Karpas-422 (cell line): ENCODE data around the gene LGALSL. TPM values are rescaled to one million over a fixed set of nuclear protein-coding genes. Genes with fewer than 3 reads are reported as not detected.

Experiments
- DNase-seq: peaks from one replicate; pipeline ENCODE4 v3.0.0-alpha.2; 2015
- H2AFZ ChIP-seq: fragments of 200-600 bp; sonication (generic); 2 replicates; pipeline ENCODE4 v1.6.1; 2014; ENCODE audit warnings: antibody characterized with exemption, low read length, mixed read lengths
- H3K27ac ChIP-seq: fragments of 200-600 bp; sonication (generic); 2 replicates; pipeline ENCODE4 v1.5.1; 2014; ENCODE audit warnings: mild to moderate bottlenecking, low read length, moderate library complexity
- H3K27me3 ChIP-seq: fragments of 200-600 bp; sonication (generic); 2 replicates; pipeline ENCODE4 v1.6.1; 2014; ENCODE audit warnings: low read length, mixed read lengths
- H3K36me3 ChIP-seq: fragments of 200-600 bp; sonication (generic); 2 replicates; pipeline ENCODE4 v1.6.1; 2014; ENCODE audit warnings: low read length, mixed read lengths; ENCODE audit not compliant: insufficient read depth
- H3K4me1 ChIP-seq: fragments of 200-600 bp; sonication (generic); 2 replicates; pipeline ENCODE4 v1.6.1; 2014; ENCODE audit warnings: mild to moderate bottlenecking, low read length, mixed read lengths
- H3K4me2 ChIP-seq: fragments of 200-600 bp; sonication (generic); 2 replicates; pipeline ENCODE4 v1.6.1; 2014; ENCODE audit warnings: low read length, low read depth, mild to moderate bottlenecking; ENCODE audit not compliant: poor library complexity, severe bottlenecking
- H3K4me3 ChIP-seq: fragments of 200-600 bp; sonication (generic); 2 replicates; pipeline ENCODE4 v1.5.1; 2014; ENCODE audit warnings: mild to moderate bottlenecking, antibody characterized with exemption, low read length, mixed read lengths
- H3K79me2 ChIP-seq: fragments of 200-600 bp; sonication (generic); 2 replicates; pipeline ENCODE4 v1.6.1; 2014; ENCODE audit warnings: mild to moderate bottlenecking, low read length, mixed read lengths
- H3K9ac ChIP-seq: fragments of 200-600 bp; sonication (generic); 2 replicates; pipeline ENCODE4 v1.6.0; 2014; ENCODE audit warnings: low read length
- H3K9me2 ChIP-seq: fragments of 200-600 bp; sonication (generic), shearing (Covaris generic); replicated peaks from 2 replicates; pipeline ENCODE4 v1.6.0; 2014; ENCODE audit warnings: mild to moderate bottlenecking, low read length, moderate library complexity; ENCODE audit not compliant: insufficient read depth
- H3K9me3 ChIP-seq: fragments of 300-700, 200-600 bp; sonication (generic); 2 replicates; pipeline ENCODE4 v1.6.1; 2014; ENCODE audit warnings: low read length, mixed read lengths
- H4K20me1 ChIP-seq: fragments of 200-600 bp; sonication (generic); 2 replicates; pipeline ENCODE4 v1.6.1; 2014; ENCODE audit warnings: mild to moderate bottlenecking, antibody characterized with exemption, low read length, low read depth; ENCODE audit not compliant: insufficient read depth
- total RNA-seq: library from RNA; depleted of rRNA; stranded (reverse); fragments of >200 nt; shearing (Covaris generic); gene quantifications from 2 replicates; pipeline ENCODE4 v1.2.3, GENCODE V29; 2014; ENCODE audit warnings: low replicate concordance

Gene LGALSL
- total RNA-seq, 1 experiment from 2014 or later, result 2.9 TPM

DNA sequence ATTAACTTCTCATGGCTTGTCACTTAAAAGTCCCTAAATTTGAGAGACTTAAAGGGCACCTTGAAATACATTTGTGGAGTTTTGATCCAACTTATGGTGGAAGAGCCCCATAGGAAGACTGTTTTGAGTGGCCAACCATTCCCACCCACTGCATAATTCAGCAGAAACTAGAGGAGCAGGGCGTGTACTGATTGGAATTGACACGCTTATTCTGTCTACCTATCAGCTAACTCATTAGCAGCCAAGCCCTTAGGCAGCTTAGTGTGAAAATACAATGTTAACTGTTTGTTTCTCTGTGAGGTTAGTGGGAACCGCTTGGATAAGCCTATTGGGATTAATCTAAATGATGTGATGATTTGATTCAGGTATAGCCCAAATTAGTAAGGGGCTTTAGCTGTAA, 6.4 kb downstream of the LGALSL start:
- Histone ChIP-seq H3K79me2 (no peaks in the 10 kb centered on the region), H3K9me2 (no peaks in the 10 kb centered on the region), H3K9ac (no peak overlapping the region), H4K20me1 (no peaks in the 10 kb centered on the region), H3K27me3 (no peaks in the 10 kb centered on the region), H2AFZ (no peak overlapping the region), H3K4me3 (no peak overlapping the region), H3K27ac (no peak overlapping the region), H3K4me1 (peaks cover 12% of the 10 kb centered on the region), H3K9me3 (no peaks in the 10 kb centered on the region), H3K36me3 (no peaks in the 10 kb centered on the region), H3K4me2 (no peak overlapping the region)
- no peak for DNase-seq

DNA sequence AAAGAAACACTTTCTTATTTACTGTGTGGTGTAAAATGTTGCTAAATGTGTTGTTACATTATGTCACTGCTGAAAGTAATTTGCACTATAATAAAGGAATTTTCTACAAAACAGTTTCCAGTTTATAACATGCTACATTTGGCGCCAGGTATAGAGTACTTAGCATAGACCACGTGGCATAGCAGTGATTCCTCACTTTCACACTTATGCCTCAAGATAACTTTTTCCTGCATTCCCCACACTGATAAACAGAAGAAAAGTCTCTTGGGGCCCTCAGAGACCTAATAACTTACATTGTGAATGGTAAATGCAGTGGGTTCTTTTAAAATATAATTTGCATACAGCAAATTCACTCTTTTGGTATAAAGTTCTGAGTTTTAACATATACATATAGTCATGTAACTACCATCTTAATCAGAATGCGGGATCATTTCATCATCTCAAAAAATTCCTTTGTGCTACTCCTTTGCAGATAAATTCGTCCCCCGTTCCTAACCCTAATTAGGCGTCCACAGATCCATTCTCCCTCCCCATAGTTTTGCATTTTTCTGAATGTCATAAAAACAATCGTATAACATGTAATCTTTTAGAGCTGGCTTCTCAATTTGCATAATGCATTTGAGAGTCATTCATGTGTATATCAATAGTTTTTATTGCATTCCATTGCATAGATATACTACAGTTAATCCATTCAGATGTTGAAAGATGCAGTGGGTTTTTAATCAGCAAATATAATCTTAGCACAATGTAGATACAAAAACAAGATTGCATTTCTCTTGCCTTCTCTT, 7.5 kb downstream of the LGALSL start:
- H3K79me2 ChIP-seq, result no peaks in the 10 kb centered on the region
- H3K27me3 ChIP-seq, result no peaks in the 10 kb centered on the region
- H3K27ac ChIP-seq, result no peak overlapping the region
- H3K9ac ChIP-seq, result no peak overlapping the region
- no peak overlapping the region for H3K4me2 ChIP-seq
- no peak overlapping the region for H2AFZ ChIP-seq
- H3K4me1 ChIP-seq, result peaks cover 12% of the 10 kb centered on the region
- no peaks in the 10 kb centered on the region for H3K9me2 ChIP-seq
- H3K36me3 ChIP-seq, result no peaks in the 10 kb centered on the region
- no peak overlapping the region for H3K4me3 ChIP-seq
- H4K20me1 ChIP-seq, result no peaks in the 10 kb centered on the region
- DNase-seq, result no peak
- no peaks in the 10 kb centered on the region for H3K9me3 ChIP-seq

DNA sequence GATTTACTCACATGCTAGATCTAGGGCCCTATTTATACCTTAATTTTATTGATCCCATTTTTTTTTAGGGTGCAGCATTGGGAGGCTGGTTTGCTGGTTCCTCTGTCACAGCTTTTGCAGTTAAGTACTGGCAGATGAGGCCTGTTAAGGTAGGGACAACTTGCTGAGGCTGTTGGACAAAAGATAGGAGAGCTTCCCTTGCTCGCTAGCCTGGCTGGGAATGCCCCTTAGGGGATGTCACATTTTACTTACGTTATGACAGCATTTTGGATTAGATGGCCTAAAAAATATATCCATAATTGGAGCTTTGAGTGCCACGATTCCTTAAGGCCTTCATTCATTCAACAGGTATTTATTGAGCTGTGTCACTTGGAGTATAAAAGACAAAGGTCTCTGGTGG, 8.2 kb downstream of the LGALSL start:
- no peak overlapping the region for H3K9ac ChIP-seq
- H3K27ac ChIP-seq, result no peak overlapping the region
- no peaks in the 10 kb centered on the region for H3K9me3 ChIP-seq
- H3K36me3 ChIP-seq, result no peaks in the 10 kb centered on the region
- H3K27me3 ChIP-seq, result no peaks in the 10 kb centered on the region
- H3K4me2 ChIP-seq, result no peak overlapping the region
- H3K4me1 ChIP-seq, result peaks cover 12% of the 10 kb centered on the region
- H2AFZ ChIP-seq, result no peak overlapping the region
- no peaks in the 10 kb centered on the region for H3K9me2 ChIP-seq
- no peaks in the 10 kb centered on the region for H4K20me1 ChIP-seq
- no peaks in the 10 kb centered on the region for H3K79me2 ChIP-seq
- no peak for DNase-seq
- no peak overlapping the region for H3K4me3 ChIP-seq

DNA sequence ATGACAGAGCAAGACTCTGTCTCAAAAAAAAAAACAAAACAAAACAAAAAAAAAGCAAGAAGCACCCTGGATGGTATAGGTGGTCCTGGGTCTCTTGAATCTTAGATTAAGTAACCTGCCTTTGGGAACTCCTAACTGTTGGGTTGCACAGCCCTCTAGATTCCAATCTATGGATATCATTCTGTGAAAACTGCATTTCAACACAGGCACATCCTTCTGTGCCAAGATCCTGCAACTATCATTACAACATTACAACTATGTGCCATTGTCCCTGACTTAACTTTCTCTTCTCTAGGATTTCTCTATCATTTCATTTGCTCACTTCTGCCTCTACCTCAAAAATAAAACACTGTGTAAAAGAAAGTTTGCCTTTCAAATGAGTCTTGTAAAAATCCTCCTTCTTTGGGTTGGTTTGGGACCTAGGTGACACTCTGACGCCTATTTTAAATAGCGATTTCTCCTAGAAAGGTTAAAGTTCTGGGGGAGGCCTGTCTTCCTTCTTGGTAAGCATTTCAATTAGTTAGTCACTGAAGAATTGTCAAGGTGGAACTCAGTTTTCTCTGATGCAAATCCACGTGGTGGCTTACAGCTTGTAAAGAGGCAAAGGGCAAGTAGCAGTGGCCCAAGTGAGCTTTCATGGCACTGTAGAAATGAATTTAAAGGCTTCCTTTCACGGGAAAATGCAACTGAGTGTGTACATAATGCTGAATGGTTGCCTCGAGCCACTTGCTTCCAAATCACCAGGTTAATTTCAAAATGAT, 9.2 kb downstream of the LGALSL start:
- H3K4me1 ChIP-seq, result peaks cover 12% of the 10 kb centered on the region
- no peaks in the 10 kb centered on the region for H3K79me2 ChIP-seq
- no peak overlapping the region for H3K4me2 ChIP-seq
- H2AFZ ChIP-seq, result no peak overlapping the region
- H3K9me2 ChIP-seq, result no peaks in the 10 kb centered on the region
- no peaks in the 10 kb centered on the region for H3K9me3 ChIP-seq
- H4K20me1 ChIP-seq, result no peaks in the 10 kb centered on the region
- no peak overlapping the region for H3K4me3 ChIP-seq
- no peak overlapping the region for H3K27ac ChIP-seq
- no peak for DNase-seq
- no peaks in the 10 kb centered on the region for H3K36me3 ChIP-seq
- H3K9ac ChIP-seq, result no peak overlapping the region
- H3K27me3 ChIP-seq, result no peaks in the 10 kb centered on the region

DNA sequence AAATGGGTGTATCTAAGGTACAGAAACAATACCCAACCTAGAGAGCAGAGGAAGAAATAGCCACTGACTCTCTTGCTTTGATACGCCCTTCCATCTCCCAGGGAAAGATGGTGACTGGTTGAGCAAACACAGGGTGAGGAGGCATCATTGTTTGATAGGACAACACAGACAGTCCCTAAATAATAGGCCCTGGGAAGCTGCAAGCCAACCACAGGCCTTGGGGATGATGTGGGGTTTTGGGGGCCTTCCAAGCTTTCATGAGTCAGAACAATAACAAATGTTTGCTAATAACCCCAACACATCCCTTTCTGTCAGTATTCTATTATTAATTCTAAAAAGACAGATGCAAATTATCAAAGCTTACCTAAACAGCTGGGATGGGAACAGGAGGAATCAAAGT, 9.8 kb downstream of the LGALSL start:
- Histone ChIP-seq H3K4me3 (no peak overlapping the region), H3K9ac (no peak overlapping the region), H4K20me1 (no peaks in the 10 kb centered on the region), H3K4me1 (peaks cover 12% of the 10 kb centered on the region), H3K9me2 (no peaks in the 10 kb centered on the region), H3K79me2 (no peaks in the 10 kb centered on the region), H3K27me3 (no peaks in the 10 kb centered on the region), H3K9me3 (no peaks in the 10 kb centered on the region), H3K27ac (no peak overlapping the region), H3K4me2 (no peak overlapping the region), H2AFZ (no peak overlapping the region), H3K36me3 (no peaks in the 10 kb centered on the region)
- DNase-seq, result no peak

DNA sequence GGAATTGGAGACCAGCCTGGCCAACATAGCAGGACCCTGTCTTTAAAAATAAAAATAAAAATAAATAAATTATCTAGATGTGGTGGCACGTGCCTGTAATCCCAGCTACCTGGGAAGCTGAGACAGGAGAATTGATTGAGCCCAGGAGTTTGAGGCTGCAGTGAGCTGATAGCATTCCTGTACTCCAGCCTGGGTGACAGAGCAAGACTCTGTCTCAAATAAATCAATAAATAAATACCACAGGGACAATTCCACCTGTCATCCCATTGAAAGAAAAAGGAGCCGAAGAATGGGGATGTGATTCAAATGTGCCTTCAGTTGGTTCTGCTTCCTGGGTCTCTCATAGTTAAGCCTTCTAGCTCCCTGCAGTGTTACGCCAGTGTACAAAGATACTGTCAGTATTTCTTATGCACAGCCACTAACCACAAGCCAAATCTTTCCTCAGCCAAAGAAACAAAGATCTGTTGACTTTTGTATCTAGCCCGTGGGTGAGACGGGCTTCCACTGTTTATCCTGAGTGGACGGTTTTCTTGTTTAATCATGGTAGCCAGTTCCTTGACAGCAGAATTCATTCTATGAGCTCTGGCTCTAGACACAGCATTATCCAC, 12.6 kb downstream of the LGALSL start:
- no peaks in the 10 kb centered on the region for H3K36me3 ChIP-seq
- no peak overlapping the region for H3K4me3 ChIP-seq
- H3K79me2 ChIP-seq, result no peaks in the 10 kb centered on the region
- no peak overlapping the region for H3K27ac ChIP-seq
- H4K20me1 ChIP-seq, result no peaks in the 10 kb centered on the region
- H3K4me2 ChIP-seq, result no peak overlapping the region
- no peak overlapping the region for H3K9ac ChIP-seq
- H3K9me2 ChIP-seq, result no peaks in the 10 kb centered on the region
- H2AFZ ChIP-seq, result no peak overlapping the region
- H3K4me1 ChIP-seq, result peaks cover 15% of the 10 kb centered on the region
- no peaks in the 10 kb centered on the region for H3K27me3 ChIP-seq
- no peak for DNase-seq
- H3K9me3 ChIP-seq, result no peaks in the 10 kb centered on the region

DNA sequence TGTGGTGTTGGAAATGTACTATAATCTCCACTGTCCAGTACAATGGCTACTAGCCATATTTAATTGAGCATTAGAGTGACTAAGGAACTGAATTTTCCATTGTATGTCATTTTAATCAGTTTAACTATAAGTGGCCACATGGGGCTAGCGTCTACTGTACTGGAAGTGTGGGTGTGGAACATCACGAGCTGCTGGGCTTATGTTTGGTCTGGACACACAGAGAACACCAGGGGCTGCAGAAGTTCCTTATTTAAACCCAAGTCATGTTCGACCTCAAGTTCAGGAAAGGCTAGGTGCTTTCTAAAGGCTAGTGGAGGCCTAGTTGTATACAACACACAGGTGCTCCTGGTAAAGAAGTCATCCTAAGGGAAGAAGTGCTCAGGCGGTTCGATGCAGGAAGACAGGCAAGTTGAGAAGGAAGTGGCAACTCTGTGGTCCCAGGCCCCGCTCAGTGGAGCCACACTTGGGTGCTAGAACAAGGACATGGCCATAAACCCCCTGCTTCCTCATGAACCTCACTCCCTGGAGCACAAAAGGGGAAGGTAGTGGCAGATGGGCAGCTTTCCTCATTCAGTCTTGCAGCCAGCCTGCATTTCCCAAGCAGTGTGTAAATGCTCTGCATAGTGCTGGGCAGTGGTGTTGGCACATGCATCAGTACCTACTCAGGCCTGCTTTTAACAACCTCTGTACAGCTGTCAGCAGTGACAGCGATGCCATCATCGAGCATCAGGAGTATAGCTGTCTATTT, 13.3 kb downstream of the LGALSL start:
- Histone ChIP-seq H3K4me1 (peaks cover 11% of the 10 kb centered on the region), H3K27me3 (no peaks in the 10 kb centered on the region), H2AFZ (no peak overlapping the region), H3K79me2 (no peaks in the 10 kb centered on the region), H3K4me2 (no peak overlapping the region), H3K9me3 (no peaks in the 10 kb centered on the region), H3K36me3 (no peaks in the 10 kb centered on the region), H4K20me1 (no peaks in the 10 kb centered on the region), H3K27ac (no peak overlapping the region), H3K4me3 (no peak overlapping the region), H3K9ac (no peak overlapping the region), H3K9me2 (no peaks in the 10 kb centered on the region)
- DNase-seq, result no peak

DNA sequence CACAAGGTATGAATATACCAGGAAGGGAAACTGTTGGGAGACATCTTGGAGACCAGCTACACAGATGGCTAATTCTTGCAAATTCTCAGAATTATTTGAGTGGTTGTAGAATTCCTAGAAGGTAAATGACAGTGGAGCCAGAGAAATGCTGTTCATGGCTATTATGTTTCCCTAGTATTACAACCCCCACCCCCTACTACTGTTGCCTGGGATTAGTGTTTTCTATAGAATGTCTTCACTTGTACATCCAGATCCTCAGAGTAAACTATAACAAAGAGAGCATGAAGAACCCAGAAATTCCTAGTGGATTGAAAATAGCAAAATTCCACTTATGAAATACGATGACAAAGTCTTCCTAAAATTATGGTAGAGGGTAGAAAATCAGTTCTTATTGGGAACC, 15.3 kb downstream of the LGALSL start:
- Histone ChIP-seq H4K20me1 (no peaks in the 10 kb centered on the region), H3K4me3 (no peak overlapping the region)

More for the DNA sequence above, 15.3 kb downstream of the LGALSL start:
- Histone ChIP-seq H3K79me2 (no peaks in the 10 kb centered on the region), H3K4me2 (no peak overlapping the region), H3K27ac (no peak overlapping the region), H3K27me3 (no peaks in the 10 kb centered on the region), H3K4me1 (peaks cover 7% of the 10 kb centered on the region; the same call in 1 of the 2 replicates), H2AFZ (no peak overlapping the region), H3K36me3 (no peaks in the 10 kb centered on the region), H3K9ac (no peak overlapping the region), H3K9me2 (no peaks in the 10 kb centered on the region), H3K9me3 (no peaks in the 10 kb centered on the region)
- no peak for DNase-seq
